PFSK-1 (cell line): ENCODE data around the gene KCNJ9.

Experiments used
- FOXP2 ChIP-seq: optimal IDR thresholded peaks from 2 replicates; pipeline ENCODE3; 2011; ENCODE audit warnings: borderline replicate concordance, control low read depth, inconsistent platforms; ENCODE audit not compliant: insufficient read depth; ENCODE audit errors: extremely low read length, extremely low read depth
- POLR2AphosphoS5 ChIP-seq: IDR thresholded peaks from 2 replicates; pipeline ENCODE4 v1.6.1; 2012; ENCODE audit warnings: low read depth, mild to moderate bottlenecking, control low read depth, low read length, moderate library complexity
- SIN3A ChIP-seq: IDR thresholded peaks from 2 replicates; pipeline ENCODE4 v1.6.1; 2012; ENCODE audit warnings: mild to moderate bottlenecking, low read length, moderate library complexity, borderline replicate concordance; ENCODE audit not compliant: insufficient read depth
- TAF1 ChIP-seq: IDR thresholded peaks from 2 replicates; pipeline ENCODE4 v1.6.1; 2012; ENCODE audit warnings: low read length, control low read depth, borderline replicate concordance; ENCODE audit not compliant: insufficient read depth
- TF ChIP-seq, protein P1 (sequence below), 2 experiments: IDR thresholded peaks; 2 replicates each; pipeline versions ENCODE4 v1.6.1 to v1.8.0; 2011 to 2012; ENCODE audit warnings: low read depth in 2 of 2, low read length in 2 of 2, control low read depth in 1 of 2, inconsistent platforms in 1 of 2, mild to moderate bottlenecking in 1 of 2, moderate library complexity in 1 of 2; ENCODE audit not compliant: insufficient read depth in 1 of 2

KCNJ9 gene

DNA sequence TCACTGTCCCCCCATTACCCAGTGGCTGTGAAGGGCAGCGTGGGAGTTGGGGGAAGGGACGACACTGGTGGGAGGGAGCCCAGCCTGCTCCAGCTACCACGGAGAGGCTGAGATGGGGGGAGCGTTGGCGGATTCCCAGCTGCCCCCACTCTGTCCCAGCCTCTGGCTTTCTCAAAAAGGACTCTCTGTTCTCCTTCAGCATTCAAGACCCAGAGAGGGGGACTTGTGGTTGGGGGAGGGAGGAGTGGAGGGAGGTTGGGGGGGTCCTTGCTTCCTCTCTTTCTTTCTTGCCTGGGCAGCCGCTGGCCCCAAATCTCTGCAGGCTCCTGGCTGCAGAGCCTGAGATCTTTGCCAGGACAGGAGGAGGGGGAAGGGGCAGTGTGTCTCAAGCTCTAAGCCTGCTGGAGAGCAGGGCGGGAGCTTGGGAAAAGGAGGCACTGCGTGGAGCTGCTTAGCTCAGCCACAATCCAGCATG, 36.4 kb downstream of the KCNJ9 start:
- TF ChIP-seq TAF1 (no peak), POLR2AphosphoS5 (no peak), FOXP2 (no peak), SIN3A (no peak)
- TF ChIP-seq, protein P1, sequence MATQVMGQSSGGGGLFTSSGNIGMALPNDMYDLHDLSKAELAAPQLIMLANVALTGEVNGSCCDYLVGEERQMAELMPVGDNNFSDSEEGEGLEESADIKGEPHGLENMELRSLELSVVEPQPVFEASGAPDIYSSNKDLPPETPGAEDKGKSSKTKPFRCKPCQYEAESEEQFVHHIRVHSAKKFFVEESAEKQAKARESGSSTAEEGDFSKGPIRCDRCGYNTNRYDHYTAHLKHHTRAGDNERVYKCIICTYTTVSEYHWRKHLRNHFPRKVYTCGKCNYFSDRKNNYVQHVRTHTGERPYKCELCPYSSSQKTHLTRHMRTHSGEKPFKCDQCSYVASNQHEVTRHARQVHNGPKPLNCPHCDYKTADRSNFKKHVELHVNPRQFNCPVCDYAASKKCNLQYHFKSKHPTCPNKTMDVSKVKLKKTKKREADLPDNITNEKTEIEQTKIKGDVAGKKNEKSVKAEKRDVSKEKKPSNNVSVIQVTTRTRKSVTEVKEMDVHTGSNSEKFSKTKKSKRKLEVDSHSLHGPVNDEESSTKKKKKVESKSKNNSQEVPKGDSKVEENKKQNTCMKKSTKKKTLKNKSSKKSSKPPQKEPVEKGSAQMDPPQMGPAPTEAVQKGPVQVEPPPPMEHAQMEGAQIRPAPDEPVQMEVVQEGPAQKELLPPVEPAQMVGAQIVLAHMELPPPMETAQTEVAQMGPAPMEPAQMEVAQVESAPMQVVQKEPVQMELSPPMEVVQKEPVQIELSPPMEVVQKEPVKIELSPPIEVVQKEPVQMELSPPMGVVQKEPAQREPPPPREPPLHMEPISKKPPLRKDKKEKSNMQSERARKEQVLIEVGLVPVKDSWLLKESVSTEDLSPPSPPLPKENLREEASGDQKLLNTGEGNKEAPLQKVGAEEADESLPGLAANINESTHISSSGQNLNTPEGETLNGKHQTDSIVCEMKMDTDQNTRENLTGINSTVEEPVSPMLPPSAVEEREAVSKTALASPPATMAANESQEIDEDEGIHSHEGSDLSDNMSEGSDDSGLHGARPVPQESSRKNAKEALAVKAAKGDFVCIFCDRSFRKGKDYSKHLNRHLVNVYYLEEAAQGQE (IDR thresholded peaks at IDR 0.05; ENCODE audit: insufficient read depth in 1 of 2, low read depth in 2 of 2, low read length in 2 of 2) = no peak

DNA sequence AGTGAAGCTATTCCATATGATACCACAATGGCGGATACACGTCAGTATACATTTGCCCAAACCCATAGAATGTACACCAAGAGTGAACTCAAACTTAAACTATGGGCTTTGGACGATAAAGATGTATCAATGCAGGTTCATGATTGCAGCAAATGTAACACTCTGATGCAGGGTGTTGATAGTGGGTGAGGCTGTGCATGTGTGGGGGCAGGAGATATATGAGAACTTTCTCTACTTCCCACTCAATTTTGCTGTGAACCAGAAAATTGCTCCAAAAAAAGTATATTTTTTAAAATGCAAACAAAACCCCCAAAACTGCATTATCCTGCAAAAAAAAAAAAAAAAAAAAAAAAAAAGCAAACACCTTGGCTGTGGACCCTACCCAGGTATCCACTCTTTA, 37.6 kb downstream of the KCNJ9 start:
- TF ChIP-seq, protein P1 (IDR thresholded peaks at IDR 0.05; ENCODE audit: insufficient read depth in 1 of 2, low read depth in 2 of 2, low read length in 2 of 2) = no peak
- no peak for TF ChIP-seq SIN3A
- no peak for TF ChIP-seq TAF1
- no peak for TF ChIP-seq POLR2AphosphoS5
- TF ChIP-seq FOXP2 = no peak

DNA sequence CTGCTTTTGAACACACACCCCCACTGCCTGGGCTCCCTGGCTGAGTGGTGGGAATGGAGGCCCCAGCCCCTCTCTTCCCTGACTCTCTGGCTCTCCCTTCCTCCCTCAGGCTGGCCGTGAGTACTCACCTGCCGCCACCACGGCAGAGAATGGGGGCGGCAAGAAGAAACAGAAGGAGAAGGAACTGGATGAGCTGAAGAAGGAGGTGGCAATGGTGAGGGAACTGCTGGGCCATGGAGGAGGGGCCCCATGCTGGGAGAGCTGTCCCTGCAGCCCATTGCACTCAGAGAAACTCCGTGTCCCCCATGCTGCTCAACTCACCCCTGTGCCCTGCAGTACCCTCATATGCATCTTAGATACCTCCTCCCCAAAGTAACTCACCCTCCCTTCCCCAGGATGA, 39.5 kb downstream of the KCNJ9 start:
- TF ChIP-seq TAF1 (no peak), POLR2AphosphoS5 (no peak), FOXP2 (no peak), SIN3A (no peak)
- TF ChIP-seq, protein P1 (IDR thresholded peaks at IDR 0.05; ENCODE audit: insufficient read depth in 1 of 2, low read depth in 2 of 2, low read length in 2 of 2) = no peak

DNA sequence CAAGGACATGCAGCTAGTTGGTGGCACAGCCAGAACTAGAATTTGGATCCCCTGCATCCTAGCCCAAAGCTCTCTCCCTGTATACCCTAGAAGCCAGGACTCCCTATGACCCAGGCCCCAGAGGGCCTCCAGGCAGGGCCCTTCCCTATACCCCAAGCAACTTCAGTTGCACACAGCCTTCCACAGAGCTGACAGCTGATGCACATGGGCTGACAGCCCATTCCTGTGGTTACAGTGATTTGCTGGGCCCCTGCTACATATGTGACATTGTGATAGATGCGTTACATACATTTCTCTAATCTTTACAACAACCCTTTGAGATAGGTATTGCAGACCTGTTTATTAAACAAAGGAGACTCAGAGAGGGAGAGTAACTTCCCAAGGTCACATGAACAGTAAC, 40.0 kb downstream of the KCNJ9 start:
- TF ChIP-seq POLR2AphosphoS5 (no peak), FOXP2 (no peak), SIN3A (no peak), TAF1 (no peak)
- TF ChIP-seq, protein P1 (IDR thresholded peaks at IDR 0.05; ENCODE audit: insufficient read depth in 1 of 2, low read depth in 2 of 2, low read length in 2 of 2) = no peak

DNA sequence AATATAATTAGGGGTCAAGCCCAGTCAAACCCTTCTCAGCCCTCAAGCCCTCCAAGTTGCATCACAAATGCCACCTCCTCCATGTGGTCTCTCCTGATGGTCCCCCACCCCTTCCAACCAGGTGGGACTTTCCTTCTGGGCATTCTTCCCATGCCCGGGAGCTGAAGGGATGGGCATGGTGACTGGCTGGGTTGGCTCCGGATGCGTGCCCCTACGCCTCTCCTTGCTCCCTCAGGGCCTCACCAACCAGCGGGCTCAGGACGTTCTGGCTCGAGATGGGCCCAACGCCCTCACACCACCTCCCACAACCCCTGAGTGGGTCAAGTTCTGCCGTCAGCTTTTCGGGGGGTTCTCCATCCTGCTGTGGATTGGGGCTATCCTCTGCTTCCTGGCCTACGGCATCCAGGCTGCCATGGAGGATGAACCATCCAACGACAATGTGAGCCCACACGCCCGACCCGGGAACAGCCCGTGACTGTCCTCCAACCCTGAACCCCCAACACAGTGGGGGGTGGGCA, 41.7 kb downstream of the KCNJ9 start:
- TF ChIP-seq, protein P1 (IDR thresholded peaks at IDR 0.05; ENCODE audit: insufficient read depth in 1 of 2, low read depth in 2 of 2, low read length in 2 of 2) = no peak
- TF ChIP-seq POLR2AphosphoS5 = no peak
- no peak for TF ChIP-seq TAF1
- no peak for TF ChIP-seq FOXP2
- no peak for TF ChIP-seq SIN3A
